Stimulated activated CD8-positive, alpha-beta memory T cell treated with anti-CD3 and anti-CD28 coated beads, Interleukin-15, amount 100 ng/mL, for 48 hours (primary cell): ENCODE results near the gene FHIT.

Experiments
- DNase-seq, 2 donors: peaks; one replicate each; pipeline ENCODE4 v3.0.0-alpha.2; 2020; ENCODE audit warnings: low read depth in 2 of 2

FHIT gene

GRCh38 chr3:60289341-60290121 lies 961.7 kb downstream of the FHIT start:
- no peak for DNase-seq

- no peak for DNase-seq
These were observed 968.4 kb downstream of the FHIT start for GRCh38 chr3:60282866-60283265.

DNA sequence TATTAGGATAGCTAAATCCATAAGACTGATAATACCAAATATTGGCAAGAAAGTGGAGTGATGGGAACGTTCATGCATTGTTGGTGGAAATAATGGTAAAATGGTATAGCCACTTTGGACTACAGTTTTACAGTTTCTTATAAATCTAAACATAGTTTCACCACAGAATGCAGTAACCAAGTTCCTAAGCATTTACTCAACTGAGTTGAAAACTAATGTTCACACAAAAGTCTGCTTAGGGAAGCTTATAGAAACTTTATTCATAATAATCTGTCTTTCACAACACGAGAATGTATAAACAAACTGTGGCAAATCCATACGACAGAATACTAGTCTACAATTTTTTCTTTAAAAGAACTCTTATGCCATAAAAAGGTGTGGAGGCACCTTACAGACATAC lies 969.3 kb downstream of the FHIT start:
- DNase-seq = no peak

DNA sequence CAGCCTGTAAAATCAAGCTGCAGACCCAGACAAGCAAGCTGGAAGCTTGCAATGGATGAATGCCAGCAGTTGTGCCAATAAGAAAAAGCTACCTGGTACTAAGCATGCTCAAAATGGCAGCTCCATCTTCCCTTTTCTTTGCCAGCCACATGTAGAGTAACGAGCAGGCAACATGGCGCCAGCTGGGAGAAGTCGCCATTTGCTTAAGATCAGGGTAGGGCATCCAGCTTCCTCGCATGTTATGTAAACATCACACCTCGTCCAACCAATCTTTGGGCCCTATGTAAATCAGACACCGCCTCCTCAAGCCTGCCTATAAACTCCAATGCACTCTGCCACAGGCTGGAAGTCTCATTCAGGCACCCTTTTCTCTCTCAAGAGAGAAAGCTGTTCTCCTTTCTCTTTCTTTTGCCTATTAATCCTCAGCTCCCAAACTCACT lies 973.9 kb downstream of the FHIT start:
- no peak for DNase-seq

DNA sequence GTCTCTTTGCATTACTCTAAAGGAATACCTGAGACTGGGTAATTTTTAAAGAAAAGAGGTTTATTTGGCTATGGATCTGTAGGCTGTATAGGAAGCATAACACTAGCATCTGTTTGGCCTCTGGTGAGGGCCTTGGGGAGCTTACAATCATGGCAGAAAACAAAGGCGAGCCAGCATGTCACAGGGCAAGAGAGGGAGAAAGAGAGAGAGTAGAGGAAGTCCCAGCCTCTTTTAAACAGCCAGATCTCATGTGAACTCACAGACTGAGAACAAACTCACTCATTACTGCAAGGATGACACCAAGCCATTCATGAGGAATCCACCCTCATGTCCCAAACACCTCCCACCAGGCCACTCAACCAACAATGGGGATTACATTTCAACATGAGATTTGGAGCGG lies 974.6 kb downstream of the FHIT start:
- no peak for DNase-seq

- no peak for DNase-seq
These were observed 976.6 kb downstream of the FHIT start for GRCh38 chr3:60274646-60275045.

DNA sequence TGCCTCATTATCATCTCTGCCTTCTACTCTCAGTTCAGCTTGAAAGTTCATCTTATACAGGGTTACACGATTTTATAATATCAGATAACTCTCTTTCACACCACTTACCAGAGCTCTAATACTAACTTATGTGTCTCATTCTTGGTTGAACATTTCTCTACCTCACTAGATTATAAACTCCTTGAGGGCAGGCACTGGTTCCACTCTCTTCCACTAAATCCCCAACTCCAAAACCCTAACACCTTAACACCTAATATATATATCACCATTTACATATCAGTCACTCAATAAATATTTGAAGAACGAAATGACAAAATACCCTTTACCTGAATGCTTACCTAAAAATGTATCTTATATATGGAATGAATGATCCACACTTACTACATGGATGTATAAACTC lies 977.2 kb downstream of the FHIT start:
- no peak for DNase-seq

DNA sequence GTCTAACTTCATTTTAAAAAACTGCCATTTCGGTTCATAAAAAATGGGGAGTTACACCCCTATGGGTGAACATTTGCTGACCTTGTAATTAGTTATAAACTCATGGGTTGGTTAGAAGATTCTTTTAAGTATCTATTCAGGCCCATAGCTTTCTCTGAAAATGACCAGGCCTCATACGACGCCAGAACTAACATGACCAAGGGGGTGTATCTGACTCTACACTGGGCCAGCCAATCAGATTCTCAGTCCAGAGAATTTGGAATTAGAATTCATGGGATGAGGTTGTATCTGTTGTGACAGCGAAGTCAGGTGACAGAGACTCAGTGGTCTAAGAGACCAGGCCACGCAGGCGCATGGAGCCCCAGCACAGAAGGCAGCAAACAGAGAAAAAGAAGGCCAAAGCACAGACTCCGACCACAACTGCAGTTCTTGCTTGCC lies 981.4 kb downstream of the FHIT start:
- DNase-seq = no peak

DNA sequence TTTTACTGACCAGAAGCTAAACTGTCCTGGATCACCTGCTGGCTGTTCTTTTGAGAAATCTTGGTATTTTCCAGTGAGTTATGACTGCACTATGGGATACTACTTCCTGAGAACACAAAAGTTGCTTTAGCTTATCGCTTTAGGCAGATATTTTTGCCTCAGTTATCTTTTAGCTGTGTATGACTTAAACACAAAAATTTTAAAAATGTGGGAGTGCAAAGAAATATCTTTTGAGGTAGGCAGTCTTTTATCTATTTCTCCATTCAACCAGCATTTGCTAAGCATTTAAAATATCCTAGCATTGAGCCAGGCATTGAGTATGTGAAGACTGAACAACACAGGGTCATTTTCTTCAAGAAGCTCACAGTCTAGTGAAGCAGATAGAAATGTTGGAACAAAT lies 981.9 kb downstream of the FHIT start:
- DNase-seq = no peak

GRCh38 chr3:60268123-60268522 lies 983.1 kb downstream of the FHIT start:
- no peak for DNase-seq

DNA sequence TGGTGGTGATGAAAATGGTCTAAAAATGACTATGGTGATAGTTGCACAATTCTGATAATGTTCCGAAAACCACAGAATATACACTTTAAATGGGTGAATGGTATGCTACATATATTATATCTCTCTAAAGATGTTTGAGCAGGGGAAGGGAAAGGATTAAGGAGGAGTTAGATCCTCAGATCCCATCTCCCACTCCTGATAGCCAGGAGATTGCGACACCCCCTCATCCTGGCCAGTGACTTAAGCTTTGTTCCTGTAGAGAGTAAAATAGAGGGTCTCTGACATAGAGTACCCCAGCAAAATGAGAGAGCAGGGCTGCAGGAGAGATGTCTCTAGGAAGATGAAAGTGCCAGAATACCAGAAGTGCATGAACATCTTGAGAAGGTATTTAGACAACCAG lies 984.8 kb downstream of the FHIT start:
- no peak for DNase-seq

- DNase-seq = no peak
These were observed 988.1 kb downstream of the FHIT start for GRCh38 chr3:60263191-60263590.

- no peak for DNase-seq
These were observed 988.7 kb downstream of the FHIT start for GRCh38 chr3:60262546-60262945.

DNA sequence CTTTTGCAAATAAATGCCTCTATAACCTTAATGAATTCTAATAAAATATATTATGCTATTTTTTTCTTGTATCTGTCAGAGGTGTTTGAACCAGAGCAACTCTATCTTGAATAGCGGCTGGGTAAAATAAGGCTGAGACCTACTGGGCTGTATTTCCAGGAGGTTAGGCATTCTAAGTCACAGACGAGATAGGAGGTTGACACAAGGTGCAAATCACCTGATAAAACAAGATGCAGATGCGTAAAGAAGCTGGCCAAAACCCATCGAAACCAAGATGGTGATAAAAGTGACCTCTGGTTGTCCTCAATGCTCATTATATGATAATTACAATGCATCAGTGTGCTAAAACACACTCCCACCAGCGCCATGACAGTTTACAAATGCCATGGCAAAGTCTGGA lies 990.7 kb downstream of the FHIT start:
- no peak for DNase-seq

- DNase-seq = no peak
These were observed 1000.4 kb downstream of the FHIT start for GRCh38 chr3:60250810-60251209.

GRCh38 chr3:60250206-60250605 lies 1001.0 kb downstream of the FHIT start:
- DNase-seq = no peak

DNA sequence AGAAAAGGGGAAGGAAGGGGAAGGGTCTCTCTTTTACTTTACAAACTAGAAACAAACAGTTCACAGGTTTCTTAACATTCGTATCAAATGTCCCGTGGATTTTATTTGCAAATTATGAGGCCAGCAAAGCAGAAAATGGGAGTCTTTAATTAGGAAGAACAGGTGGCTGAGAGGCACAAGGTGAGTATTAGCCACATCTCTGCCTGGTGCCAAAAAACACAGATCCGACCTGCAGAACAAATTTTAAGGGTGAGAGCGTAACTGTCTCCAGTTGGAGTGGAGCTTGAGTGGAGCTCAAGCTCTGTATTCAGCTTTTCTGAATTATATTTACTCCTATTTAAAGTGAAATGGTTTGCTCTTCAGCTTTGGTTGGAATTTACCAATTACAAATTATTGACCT lies 1004.9 kb downstream of the FHIT start:
- DNase-seq = no peak

DNA sequence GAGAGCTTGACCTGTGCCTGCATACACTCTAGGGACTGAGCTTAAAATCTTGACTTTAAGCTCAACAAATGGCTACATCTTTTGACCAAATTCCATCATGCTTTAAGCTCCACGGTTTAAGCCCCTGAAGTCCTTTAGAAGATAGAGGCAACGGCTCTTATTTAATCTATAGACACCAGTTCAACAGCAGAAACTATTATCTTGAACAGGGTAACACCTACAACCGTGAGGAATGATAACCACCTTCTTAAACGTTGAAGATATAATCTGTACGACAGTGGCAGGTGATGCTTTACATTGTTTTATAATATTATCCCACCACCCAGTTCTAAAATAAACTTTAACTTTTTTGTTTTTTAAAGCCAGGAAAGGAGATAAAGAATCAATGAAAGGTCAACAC lies 1007.8 kb downstream of the FHIT start:
- no peak for DNase-seq

DNA sequence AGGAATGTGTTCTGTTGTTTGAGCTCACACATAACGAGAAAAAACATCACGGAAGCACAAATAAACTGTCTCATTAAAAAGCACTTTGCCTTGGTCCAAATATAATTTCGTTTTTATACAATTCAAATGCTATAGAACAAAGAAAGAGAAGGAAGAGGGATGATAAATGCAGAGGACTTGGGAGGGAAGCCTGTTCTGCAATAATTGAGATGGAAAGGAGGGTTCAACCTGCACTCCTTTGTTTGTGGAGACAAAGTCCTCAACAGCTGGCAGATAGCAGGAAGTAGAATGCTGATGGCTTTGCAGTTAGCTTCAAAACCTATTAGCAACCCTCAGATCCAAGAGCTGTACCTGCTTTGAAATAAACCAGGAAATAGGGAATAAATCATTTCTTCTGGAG lies 1010.8 kb downstream of the FHIT start:
- no peak for DNase-seq

DNA sequence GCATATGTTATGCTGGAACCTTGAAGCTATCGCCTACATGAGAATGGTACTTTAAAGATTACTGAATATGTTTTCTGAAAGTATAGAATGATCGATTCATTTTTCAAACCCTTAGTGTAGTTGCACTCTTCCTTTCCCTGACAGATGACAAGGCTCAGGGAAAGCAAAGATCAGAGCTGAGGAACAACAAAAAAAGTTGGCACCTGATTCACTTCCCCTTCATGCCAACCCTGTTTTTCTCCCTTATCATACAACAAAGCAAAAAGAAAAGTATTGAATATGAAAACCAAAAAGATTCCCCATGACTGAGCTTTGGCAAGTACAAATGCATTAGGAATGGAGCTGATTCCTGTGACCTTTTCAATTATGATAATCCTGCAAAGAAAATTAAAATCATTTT lies 1012.7 kb downstream of the FHIT start:
- no peak for DNase-seq

GRCh38 chr3:60229502-60229901 lies 1021.8 kb downstream of the FHIT start:
- no peak for DNase-seq

DNA sequence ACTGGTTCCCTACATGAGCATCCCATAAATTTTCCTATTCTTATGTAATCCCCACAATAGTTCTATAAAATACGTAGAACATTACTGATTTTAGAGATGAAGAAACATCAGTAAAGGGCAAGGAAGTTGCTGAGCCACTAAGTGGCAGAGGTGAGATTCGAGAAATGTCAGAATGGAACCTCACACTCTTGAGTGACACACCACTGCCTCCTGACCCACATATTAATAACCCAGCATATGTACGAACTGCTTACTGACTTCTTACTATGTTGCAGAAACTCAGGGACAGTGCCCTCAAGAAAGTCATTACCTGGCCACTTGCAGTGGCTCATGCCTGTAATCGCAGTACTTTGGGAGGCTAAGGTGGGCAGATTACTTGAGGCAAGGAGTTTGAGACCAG lies 1022.4 kb downstream of the FHIT start:
- DNase-seq = no peak

GRCh38 chr3:60226912-60227311 lies 1024.3 kb downstream of the FHIT start:
- DNase-seq = no peak

DNA sequence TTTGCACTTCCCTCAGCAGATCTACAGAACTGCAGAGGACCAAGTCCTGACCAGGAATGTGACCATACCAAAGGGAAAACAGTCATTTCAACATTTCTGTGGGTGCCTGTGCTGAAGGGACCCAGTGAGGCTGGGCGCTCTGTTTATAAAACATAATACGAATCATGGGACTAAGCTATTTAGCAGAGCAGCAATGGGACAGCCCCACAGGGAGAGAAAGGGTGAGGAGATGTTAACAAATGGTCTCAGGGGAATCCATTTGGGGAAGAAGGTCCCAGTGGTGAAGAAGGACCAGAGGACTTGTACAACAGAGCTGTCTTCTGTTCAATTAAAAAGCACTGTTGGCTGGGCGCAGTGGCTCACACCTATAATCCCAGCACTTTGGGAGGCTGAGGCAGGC lies 1025.4 kb downstream of the FHIT start:
- no peak for DNase-seq
